Measurements from ENCODE around the gene DNAJB4.
"Not testable (repeated sequence)": the region's sequence is repeated elsewhere in the genome, so short reads cannot be mapped to it uniquely, and the experiment has no call there.

DNAJB4 gene

GRCh38 chr1:78053498-78053897 lies 48.8 kb downstream of the DNAJB4 start:
- TF ChIP-seq, protein P1, sequence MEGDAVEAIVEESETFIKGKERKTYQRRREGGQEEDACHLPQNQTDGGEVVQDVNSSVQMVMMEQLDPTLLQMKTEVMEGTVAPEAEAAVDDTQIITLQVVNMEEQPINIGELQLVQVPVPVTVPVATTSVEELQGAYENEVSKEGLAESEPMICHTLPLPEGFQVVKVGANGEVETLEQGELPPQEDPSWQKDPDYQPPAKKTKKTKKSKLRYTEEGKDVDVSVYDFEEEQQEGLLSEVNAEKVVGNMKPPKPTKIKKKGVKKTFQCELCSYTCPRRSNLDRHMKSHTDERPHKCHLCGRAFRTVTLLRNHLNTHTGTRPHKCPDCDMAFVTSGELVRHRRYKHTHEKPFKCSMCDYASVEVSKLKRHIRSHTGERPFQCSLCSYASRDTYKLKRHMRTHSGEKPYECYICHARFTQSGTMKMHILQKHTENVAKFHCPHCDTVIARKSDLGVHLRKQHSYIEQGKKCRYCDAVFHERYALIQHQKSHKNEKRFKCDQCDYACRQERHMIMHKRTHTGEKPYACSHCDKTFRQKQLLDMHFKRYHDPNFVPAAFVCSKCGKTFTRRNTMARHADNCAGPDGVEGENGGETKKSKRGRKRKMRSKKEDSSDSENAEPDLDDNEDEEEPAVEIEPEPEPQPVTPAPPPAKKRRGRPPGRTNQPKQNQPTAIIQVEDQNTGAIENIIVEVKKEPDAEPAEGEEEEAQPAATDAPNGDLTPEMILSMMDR (IDR thresholded peaks at IDR 0.05; ENCODE audit: low read depth, low read length): no peak
- no peak overlapping the region for H3K4me3 ChIP-seq (ENCODE audit: low read depth, low read length)

DNA sequence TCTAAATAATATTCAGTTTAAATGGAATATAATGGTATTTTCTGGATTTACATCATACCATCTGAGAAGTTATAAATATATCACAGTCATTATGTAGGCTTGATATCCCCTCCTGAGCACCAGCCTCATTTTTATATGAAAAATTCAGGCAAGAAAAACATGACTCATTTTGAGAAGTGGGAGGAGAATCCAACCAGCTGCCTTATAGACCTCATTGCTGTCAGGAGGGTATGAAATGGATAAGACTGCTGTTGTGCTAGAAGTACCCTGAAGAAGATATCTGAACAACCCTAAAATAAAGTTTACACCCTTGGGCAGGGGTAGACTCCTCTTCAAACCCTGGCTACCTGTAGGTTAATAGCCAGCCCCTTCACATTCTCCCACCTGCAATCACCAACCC lies 49.8 kb downstream of the DNAJB4 start:
- no peak overlapping the region for H3K4me3 ChIP-seq (ENCODE audit: low read depth, low read length)
- TF ChIP-seq, protein P1 (IDR thresholded peaks at IDR 0.05; ENCODE audit: low read depth, low read length): no peak

- no peak overlapping the region for H3K4me3 ChIP-seq (ENCODE audit: low read depth, low read length)
- TF ChIP-seq, protein P1 (IDR thresholded peaks at IDR 0.05; ENCODE audit: low read depth, low read length): no peak
Measured at GRCh38 chr1:78054972-78055371, 50.2 kb downstream of the DNAJB4 start.

- TF ChIP-seq, protein P1 (IDR thresholded peaks at IDR 0.05; ENCODE audit: low read depth, low read length): no peak
- H3K4me3 ChIP-seq (ENCODE audit: low read depth, low read length): no peak overlapping the region
Measured at GRCh38 chr1:78055565-78056132, 50.9 kb downstream of the DNAJB4 start.

DNA sequence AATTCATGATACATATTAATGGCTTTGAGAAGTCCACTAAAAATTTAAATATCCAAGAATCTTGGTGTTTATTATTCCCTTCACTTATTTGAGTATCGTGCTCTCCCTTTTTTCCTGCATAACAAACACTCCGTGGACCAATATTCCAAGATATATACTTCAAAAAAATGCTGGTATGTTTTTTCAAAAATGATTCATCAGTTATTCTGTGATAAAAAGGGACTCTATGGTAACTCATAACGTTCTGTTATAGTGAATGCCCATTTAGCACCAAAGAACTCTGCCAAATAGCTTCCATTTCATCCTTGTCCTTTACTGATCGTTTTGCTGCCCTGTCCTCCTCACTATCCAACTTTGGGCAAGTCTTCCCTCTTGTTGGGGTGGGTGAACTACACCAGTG lies 53.9 kb downstream of the DNAJB4 start:
- TF ChIP-seq, protein P1 (IDR thresholded peaks at IDR 0.05; ENCODE audit: low read depth, low read length): no peak
- H3K4me3 ChIP-seq (ENCODE audit: low read depth, low read length): no peak overlapping the region

GRCh38 chr1:78060857-78061563 lies 56.3 kb downstream of the DNAJB4 start:
- H3K4me3 ChIP-seq (ENCODE audit: low read depth, low read length): no peak overlapping the region
- TF ChIP-seq, protein P1 (IDR thresholded peaks at IDR 0.05; ENCODE audit: low read depth, low read length): no peak

DNA sequence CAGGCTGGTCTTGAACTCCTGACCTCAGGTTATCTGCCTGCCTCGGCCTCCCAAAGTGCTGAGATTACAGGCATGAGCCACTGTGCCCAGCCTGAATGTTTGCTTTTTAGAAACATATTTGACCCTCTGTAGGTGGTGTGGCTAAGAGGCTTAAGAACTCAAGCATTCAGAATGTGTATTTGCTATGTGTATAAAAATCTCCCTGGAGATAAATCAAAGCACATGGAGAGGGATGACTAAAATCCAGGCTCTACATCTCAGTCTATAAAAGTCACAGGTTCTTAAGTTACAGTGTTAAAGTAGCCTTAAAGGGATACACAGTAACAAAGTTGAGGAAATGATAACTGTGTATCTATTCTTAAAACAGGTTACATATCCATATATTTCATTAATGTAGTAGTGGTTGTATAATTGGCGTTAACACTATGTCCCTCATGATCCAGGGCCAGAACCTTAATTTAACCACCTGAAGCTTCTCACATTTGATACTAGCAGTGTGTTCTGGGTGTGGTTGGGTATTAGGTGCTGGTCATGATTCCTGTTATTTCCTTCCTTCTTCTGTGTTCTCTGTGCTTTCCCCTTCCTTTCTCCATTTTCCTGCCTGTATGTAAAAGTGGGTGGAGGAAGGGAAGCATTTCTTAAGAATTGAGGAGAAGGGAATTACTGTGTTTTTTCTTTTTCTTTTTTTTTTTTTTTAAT lies 57.2 kb downstream of the DNAJB4 start:
- TF ChIP-seq, protein P1 (IDR thresholded peaks at IDR 0.05; ENCODE audit: low read depth, low read length): no peak
- no peak overlapping the region for H3K4me3 ChIP-seq (ENCODE audit: low read depth, low read length)

DNA sequence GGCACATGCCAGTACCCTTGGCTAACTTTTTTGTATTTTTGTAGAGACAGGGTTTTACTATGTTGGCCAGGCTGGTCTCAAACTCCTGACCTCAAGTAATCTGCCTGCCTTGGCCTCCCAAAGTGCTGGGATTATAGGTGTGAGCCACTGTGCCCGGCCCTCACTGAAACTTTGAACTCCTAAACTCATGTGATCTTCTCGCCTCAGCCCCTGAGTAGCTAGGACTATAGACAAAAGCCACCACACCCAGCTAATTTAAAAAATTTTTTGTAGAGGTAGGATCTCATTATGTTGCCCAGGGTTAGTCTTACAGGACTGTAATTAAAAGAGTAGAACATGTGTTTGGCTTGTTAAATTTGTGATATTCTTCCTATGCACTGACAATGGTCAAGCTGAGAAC lies 60.1 kb downstream of the DNAJB4 start:
- not testable (repeated sequence) for H3K4me3 ChIP-seq (ENCODE audit: low read depth, low read length)

Data from WI38 (cell line).